Right ventricle myocardium inferior (tissue), 1 donor: Measurements from ENCODE around the gene AASDH. TPM values are rescaled to one million over a fixed set of nuclear protein-coding genes. Genes with fewer than 3 reads are reported as not detected.

Experiments used
- ATAC-seq: fragments of 200-7000 bp; cut with Tn5 transposase; one replicate; pipeline ENCODE4 v1.9.1; 2020; ENCODE audit warnings: mild to moderate bottlenecking, moderate library complexity
- DNase-seq: peaks from one replicate; pipeline ENCODE4 v3.0.0; 2021; ENCODE audit errors: missing footprints
- intact Hi-C: fragments of 100-400 bp; cut with DNase I; formaldehyde crosslinking; loops from one replicate; pipeline ENCODE4 v1.11.0; 2022
- total RNA-seq: library from RNA; stranded (reverse); fragmentation: NEBNext Ultra II Directional; extraction: Animal tissue kit (Norgen Biotek cat#: 25700); gene quantifications from one replicate; pipeline ENCODE4 v1.2.1, GENCODE V29; 2021
- donor health status: DM: no; HTN: yes; CAD: no; lungs with severe emphysema.

AASDH gene
- total RNA-seq, 1 donor from 2014 or later: 6.5 TPM

DNA sequence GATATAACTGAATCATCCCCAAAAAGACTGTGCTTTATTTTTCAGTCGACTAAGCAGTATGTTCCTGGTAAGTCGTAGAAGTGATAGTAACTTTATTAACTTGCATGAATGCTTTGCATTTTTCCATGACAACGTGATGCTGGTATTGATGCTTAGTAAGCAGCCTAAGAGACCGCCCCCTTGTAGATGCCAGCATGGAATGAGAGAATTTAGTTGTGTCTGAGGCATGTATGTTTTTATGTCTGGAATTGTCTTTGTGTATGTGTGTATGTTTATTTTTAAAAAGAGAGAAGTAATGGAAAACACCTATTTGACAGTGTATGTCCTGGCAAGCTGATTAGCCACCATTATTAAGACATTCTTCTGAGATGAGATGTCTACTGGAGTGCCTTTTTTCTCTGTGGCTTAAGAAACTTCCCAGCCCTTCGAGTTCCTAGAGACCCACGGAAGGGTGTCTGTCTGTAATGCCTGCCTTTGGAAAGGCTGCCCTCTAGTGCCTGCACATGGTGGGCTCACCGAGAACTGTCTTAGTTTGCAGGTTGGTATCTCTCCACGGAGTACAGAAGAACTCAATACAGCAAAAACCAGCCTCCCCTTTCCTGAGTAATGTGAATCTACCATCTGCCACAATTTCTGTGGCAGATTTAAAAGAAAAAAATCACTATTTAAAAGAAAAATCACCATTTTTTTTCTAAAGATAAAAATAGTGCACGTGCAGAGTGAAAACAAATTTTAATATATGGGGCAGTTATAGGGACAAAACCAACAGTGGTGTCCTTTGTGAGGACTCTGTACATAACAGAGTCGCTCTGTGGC lies 85.9 kb downstream of the AASDH start:
- intact Hi-C loops: loop anchor here (5.0 to 10.0 kb wide), 2 partner anchors 257 to 354 kb away; partner anchors contain the start of gene CEP135
- ATAC-seq (peak; percentile 92), DNase-seq (peak; percentile 66)

DNA sequence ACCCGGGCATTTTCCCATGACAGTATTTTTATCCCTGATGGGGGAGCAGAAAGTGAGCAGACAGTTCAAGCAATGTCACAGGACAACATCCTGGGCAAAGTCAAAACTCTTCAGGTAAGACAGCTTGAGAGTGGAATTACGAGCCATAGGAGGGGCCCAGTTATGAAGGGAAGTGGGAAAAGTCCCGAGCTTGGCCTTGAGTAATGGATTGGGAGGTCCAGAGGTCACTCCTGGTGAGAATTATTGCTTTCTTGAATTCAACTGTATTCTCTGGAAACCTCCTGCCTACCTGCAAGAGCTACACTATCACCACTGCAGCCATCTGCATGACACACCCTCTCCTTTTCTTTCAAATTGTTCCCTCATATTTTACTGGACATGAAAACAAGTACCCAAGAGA lies 89.1 kb downstream of the AASDH start:
- DNase-seq: no peak
- intact Hi-C loops: no loop called here
- ATAC-seq: no peak

DNA sequence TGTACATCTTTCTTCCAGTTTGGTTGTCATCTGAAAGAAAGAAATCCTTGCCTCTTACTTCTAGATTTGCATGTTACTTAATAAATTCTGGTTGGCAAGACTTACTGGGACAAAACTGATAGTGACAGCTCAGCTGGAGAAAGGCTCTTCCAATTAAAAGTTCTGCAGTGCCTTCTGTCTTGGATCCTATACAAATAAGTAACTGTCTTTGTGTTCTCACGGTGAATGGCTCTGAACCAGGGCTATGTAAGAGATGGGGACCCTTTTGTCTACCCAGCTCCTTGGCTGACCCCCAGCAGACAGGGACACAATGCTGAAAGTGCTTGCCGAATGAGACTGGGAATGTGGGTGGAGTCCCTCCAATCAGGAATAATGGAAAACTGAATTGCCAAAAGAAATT lies 89.5 kb downstream of the AASDH start:
- intact Hi-C loops: no loop called here
- ATAC-seq (no peak), DNase-seq (no peak)

DNA sequence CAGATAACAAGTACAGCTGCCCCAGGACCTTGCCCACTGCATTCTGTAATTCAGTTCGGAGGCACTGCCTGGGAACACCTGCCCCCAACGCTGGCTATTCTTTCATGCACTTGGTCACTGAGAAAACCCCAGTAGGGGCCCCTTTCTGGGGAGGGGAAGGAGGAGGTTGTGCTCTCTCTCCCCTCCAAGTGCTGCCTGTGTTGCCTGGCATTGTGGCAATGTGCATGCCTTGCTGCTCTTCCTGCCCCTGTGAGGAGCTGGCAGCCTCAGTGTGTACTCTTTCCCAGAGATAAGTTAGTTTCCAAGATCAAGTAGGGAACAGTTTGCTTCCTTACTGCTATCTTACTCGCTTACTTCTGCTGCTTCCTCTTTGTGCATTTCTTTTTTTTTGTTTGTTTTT lies 90.8 kb downstream of the AASDH start:
- intact Hi-C loops: no loop called here
- DNase-seq (no peak), ATAC-seq (no peak)

DNA sequence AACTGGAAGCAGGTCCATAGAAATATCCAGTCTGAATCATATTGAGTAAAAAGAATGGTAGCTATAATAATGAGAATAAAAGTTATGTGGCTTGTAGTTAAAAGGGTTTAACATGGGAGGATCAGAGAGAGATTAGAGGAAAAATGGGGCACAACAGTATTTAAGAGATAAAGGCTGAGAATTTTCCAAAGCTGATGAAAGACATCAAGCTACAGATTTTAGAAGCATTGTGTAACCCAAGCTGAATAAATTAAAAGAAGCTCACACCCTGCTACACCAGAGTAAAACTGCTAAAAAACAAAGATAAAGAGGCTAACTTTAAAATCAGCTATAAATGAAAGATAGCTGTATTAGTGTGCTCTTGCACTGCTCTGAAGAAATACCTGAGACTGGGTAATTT lies 94.2 kb downstream of the AASDH start:
- DNase-seq: no peak
- intact Hi-C loops: no loop called here
- ATAC-seq: no peak

DNA sequence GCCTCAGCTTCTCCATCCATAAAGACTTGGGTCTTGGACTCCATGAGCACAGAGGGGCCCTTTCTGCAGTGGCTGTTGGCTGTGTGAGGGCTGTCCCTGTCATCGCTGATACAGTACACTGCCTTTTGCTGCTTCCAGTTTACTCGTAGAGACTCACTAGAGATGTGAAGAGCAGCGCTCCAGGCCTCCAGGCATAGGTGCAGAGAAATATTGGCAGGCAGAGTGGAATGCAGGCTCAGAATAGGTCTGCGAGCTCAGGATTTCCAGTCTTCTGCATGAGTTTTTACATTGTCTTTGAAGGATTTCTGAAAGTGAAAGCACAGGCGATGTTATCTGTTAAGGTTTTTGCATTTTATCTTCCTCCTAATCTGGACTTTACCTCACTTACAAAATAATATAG lies 97.4 kb downstream of the AASDH start:
- DNase-seq: no peak
- ATAC-seq: peak; percentile 23
- intact Hi-C loops: no loop called here

DNA sequence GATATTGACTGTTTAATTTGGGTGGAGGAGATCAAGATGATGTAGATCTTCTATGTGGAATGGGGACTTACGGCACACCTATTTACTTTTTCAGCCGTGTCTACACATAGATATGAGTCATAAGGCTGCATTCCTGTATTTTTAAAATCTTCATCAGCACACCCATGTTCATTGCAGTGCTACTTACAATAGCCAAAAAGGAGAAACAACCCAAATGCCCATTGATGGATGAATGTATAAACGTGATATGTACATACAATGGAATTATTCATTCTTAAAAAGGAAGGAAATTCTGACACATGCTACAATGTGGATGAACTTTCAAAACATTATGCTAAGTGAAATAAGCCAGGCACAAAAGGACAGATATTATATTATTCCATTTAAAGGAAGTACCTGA lies 98.6 kb downstream of the AASDH start:
- ATAC-seq (no peak), DNase-seq (no peak)

More for the DNA sequence above, 98.6 kb downstream of the AASDH start:
- intact Hi-C loops: no loop called here

Other genes with a start within 250 kb of the AASDH start
- 3.1 TPM for gene PPAT, start 48.1 kb upstream of the AASDH start, total RNA-seq
- gene PAICS, start 48.8 kb upstream of the AASDH start, total RNA-seq: 21.3 TPM
- 32.4 TPM for gene SRP72, start 80.1 kb upstream of the AASDH start, total RNA-seq
- not detected for gene ARL9, start 118.3 kb upstream of the AASDH start, total RNA-seq